Glutamatergic neuron (in vitro differentiated cells): Measurements from ENCODE around the gene SELENON. TPM values are rescaled to one million over a fixed set of nuclear protein-coding genes. Genes with fewer than 3 reads are reported as not detected.
A peak's percentile ranks its signal among the peaks of the same experiment; 100 is the strongest.

Source experiments
- DNase-seq: peaks from one replicate; pipeline ENCODE4 v3.0.0; 2022
- H3K27ac Mint-ChIP-seq: one replicate; pipeline ENCODE4 v1.8.0; 2020; ENCODE audit warnings: mild to moderate bottlenecking, mixed read lengths, inconsistent platforms; ENCODE audit not compliant: unreplicated experiment
- H3K27me3 Mint-ChIP-seq: one replicate; pipeline ENCODE4 v1.8.0; 2020; ENCODE audit warnings: mild to moderate bottlenecking, moderate library complexity, mixed read lengths, inconsistent platforms; ENCODE audit not compliant: unreplicated experiment
- H3K36me3 Mint-ChIP-seq: one replicate; pipeline ENCODE4 v1.8.0; 2020; ENCODE audit warnings: mild to moderate bottlenecking, mixed read lengths, inconsistent platforms; ENCODE audit not compliant: unreplicated experiment
- H3K4me1 Mint-ChIP-seq: one replicate; pipeline ENCODE4 v1.8.0; 2020; ENCODE audit warnings: mild to moderate bottlenecking, low read depth, mixed read lengths, inconsistent platforms; ENCODE audit not compliant: unreplicated experiment
- H3K4me3 Mint-ChIP-seq: one replicate; pipeline ENCODE4 v1.8.0; 2020; ENCODE audit warnings: mild to moderate bottlenecking, mixed read lengths, inconsistent platforms; ENCODE audit not compliant: unreplicated experiment
- H3K9me3 Mint-ChIP-seq: one replicate; pipeline ENCODE4 v1.8.0; 2020; ENCODE audit warnings: mild to moderate bottlenecking, moderate library complexity, mixed read lengths, inconsistent platforms; ENCODE audit not compliant: unreplicated experiment
- CTCF ChIP-seq: fragments of 200-600 bp; sonication (generic); IDR thresholded peaks from one replicate; pipeline ENCODE4 v1.5.0; 2021; ENCODE audit not compliant: partially characterized antibody, unreplicated experiment
- total RNA-seq: library from RNA; stranded (reverse); fragmentation: NEBNext Ultra II Directional; extraction: Animal tissue kit (Norgen Biotek cat#: 25700); gene quantifications from one replicate; pipeline ENCODE4 v1.2.1, GENCODE V29; 2021; ENCODE audit not compliant: unreplicated experiment

SELENON gene
- total RNA-seq, 1 donor from 2014 or later = 79.8 TPM

DNA sequence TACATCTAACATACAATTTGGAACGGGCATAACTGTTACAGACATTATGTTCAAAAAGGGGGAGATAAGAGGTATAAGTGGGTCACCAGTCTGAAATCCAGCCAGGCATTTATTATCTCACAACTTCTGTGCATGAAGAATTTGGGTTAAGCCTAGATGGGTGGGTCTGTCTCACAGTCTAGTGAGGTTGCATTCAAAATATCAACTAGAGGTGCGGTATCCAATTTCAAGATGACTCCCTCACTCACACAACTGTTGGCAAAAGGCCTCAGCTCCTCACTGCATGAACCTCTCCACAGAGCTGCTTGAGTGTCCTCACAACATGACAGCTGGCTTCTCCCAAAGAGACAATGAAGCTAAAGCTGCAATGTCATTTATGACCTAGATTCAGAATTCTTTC lies 54.6 kb downstream of the SELENON start:
- Mint-ChIP-seq H3K4me1 (no peaks in the 10 kb centered on the region), H3K36me3 (no peaks in the 10 kb centered on the region), H3K27me3 (peaks cover 2% of the 10 kb centered on the region), H3K9me3 (no peaks in the 10 kb centered on the region), H3K4me3 (no peak overlapping the region), H3K27ac (no peak overlapping the region)
- no peak for TF ChIP-seq CTCF
- no peak for DNase-seq

DNA sequence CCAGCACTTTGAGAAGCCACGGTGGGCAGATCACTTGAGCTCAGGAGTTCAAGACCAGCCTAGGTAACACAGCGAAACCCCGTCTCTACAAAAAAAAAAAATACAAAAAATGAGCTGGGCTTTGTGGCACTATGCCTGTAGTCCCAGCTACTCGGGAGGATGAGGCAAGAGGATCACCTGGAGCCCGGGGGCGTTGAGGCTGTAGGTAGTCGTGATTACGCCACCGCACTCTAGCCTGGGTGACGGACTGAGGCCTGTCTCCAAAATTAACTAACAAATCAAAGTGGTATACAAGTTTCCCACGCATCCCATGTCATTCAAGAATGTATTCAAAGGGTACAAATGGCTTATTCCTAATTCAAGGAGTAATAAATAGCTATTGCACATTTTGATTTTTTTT lies 56.9 kb downstream of the SELENON start:
- H3K27ac Mint-ChIP-seq = no peak overlapping the region
- peaks cover 5% of the 10 kb centered on the region for H3K27me3 Mint-ChIP-seq
- TF ChIP-seq CTCF = no peak
- no peak for DNase-seq
- no peaks in the 10 kb centered on the region for H3K9me3 Mint-ChIP-seq
- no peak overlapping the region for H3K4me3 Mint-ChIP-seq
- H3K36me3 Mint-ChIP-seq = no peaks in the 10 kb centered on the region
- no peaks in the 10 kb centered on the region for H3K4me1 Mint-ChIP-seq

DNA sequence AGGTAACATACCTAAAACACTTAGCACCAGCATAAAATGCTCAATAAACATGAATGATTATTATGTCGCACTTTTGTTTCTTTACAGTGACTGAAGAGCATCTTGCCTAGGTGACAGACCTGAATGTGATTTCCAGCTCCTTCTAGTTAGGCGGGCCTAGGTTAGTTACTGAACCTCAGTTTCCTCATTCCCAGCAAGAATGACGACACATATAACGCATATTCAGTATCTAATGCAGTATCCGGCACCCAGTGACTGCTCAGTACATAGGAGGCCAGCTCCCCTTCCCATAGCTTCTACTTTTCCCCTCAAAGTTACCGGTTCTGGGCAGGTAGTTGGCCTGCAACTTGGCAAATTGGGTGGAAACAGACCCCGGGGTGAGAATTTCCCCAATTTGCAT lies 58.5 kb downstream of the SELENON start:
- Mint-ChIP-seq H3K27ac (peak overlapping the region; percentile 10), H3K9me3 (peaks cover 1% of the 10 kb centered on the region), H3K4me1 (no peaks in the 10 kb centered on the region), H3K27me3 (peaks cover 5% of the 10 kb centered on the region), H3K4me3 (peak overlapping the region; percentile 91), H3K36me3 (peaks cover 5% of the 10 kb centered on the region)
- no peak for DNase-seq
- no peak for TF ChIP-seq CTCF

- H3K4me1 Mint-ChIP-seq = no peaks in the 10 kb centered on the region
- peaks cover 5% of the 10 kb centered on the region for H3K36me3 Mint-ChIP-seq
- no peak for TF ChIP-seq CTCF
- DNase-seq = peak; percentile 86
- H3K4me3 Mint-ChIP-seq = peak within 1 kb of the TSS; percentile 91
- H3K27me3 Mint-ChIP-seq = peaks cover 5% of the 10 kb centered on the region
- H3K9me3 Mint-ChIP-seq = peaks cover 1% of the 10 kb centered on the region
- peak within 1 kb of the TSS; percentile 10 for H3K27ac Mint-ChIP-seq
Measured at GRCh38 chr1:25858906-25859789, 59.2 kb downstream of the SELENON start, which contains the start of gene AUNIP. Gene AUNIP (minus strand): TSS chr1:25859457. CDS start chr1:25859357, 100 bp downstream.
